Measurements from ENCODE around the gene MRPL48.

The MRPL48 gene

GRCh38 chr11:73789279-73789670, 1.6 kb downstream of the MRPL48 start:
- Histone ChIP-seq H3K4me3 (ENCODE audit: low read depth, low read length) (no peak overlapping the region), H2BK120ac (ENCODE audit: insufficient read depth, low read length, poor library complexity) (no peak overlapping the region), H3K9me3 (ENCODE audit: insufficient read depth, low read depth, low read length) (no peaks in the 10 kb centered on the region), H4K91ac (ENCODE audit: low read depth, low read length) (no peak overlapping the region), H3K79me2 (ENCODE audit: control insufficient read depth, insufficient read depth, low read length, poor library complexity) (peaks cover 2% of the 10 kb centered on the region), H4K12ac (ENCODE audit: low read depth, low read length) (no peak overlapping the region), H3K23ac (ENCODE audit: low read length) (no peak overlapping the region), H3K79me1 (ENCODE audit: low read length) (peaks cover 3% of the 10 kb centered on the region), H3K36me3 (ENCODE audit: control insufficient read depth in 1 of 2, insufficient read depth in 2 of 2, low read length in 2 of 2) (no peaks in the 10 kb centered on the region), H3K14ac (ENCODE audit: low read length) (no peak overlapping the region), H2AFZ (ENCODE audit: insufficient read depth, low read length, poor library complexity) (no peak overlapping the region), H3K27me3 (ENCODE audit: insufficient read depth, low read length) (no peaks in the 10 kb centered on the region), H3K4me1 (ENCODE audit: control insufficient read depth in 1 of 2, insufficient read depth in 2 of 2, low read length in 2 of 2) (peaks cover 0 to 4% of the 10 kb centered on the region in 2 experiments), H2BK5ac (ENCODE audit: low read depth, low read length, poor library complexity) (no peak overlapping the region), H3K4ac (ENCODE audit: low read depth, low read length) (no peak overlapping the region), H3K9ac (ENCODE audit: low read length) (no peak overlapping the region), H3K4me2 (ENCODE audit: low read length) (no peak overlapping the region), H2AK5ac (ENCODE audit: low read length) (no peak overlapping the region), H2BK12ac (ENCODE audit: low read length) (no peak overlapping the region), H3K27ac (ENCODE audit: low read depth, low read length) (no peak overlapping the region), H4K8ac (ENCODE audit: low read depth, low read length) (no peak overlapping the region), H3K18ac (ENCODE audit: low read length) (no peak overlapping the region)
- no CpG with 5 or more reads among the region's 5 CpGs for WGBS (ENCODE audit: extremely low coverage, insufficient coverage, insufficient read length)
- no peak for DNase-seq

GRCh38 chr11:73792584-73792983, 4.9 kb downstream of the MRPL48 start:
- H3K79me2 ChIP-seq (ENCODE audit: control insufficient read depth, insufficient read depth, low read length, poor library complexity): peaks cover 2% of the 10 kb centered on the region
- no peak overlapping the region for H2BK12ac ChIP-seq (ENCODE audit: low read length)
- no peak overlapping the region for H3K4me3 ChIP-seq (ENCODE audit: low read depth, low read length)
- no peak overlapping the region for H3K4ac ChIP-seq (ENCODE audit: low read depth, low read length)
- no peak overlapping the region for H3K27ac ChIP-seq (ENCODE audit: low read depth, low read length)
- H4K12ac ChIP-seq (ENCODE audit: low read depth, low read length): no peak overlapping the region
- no peak overlapping the region for H3K9ac ChIP-seq (ENCODE audit: low read length)
- H3K4me2 ChIP-seq (ENCODE audit: low read length): no peak overlapping the region
- H2BK5ac ChIP-seq (ENCODE audit: low read depth, low read length, poor library complexity): no peak overlapping the region
- no peak overlapping the region for H3K14ac ChIP-seq (ENCODE audit: low read length)
- H2AFZ ChIP-seq (ENCODE audit: insufficient read depth, low read length, poor library complexity): no peak overlapping the region
- no peaks in the 10 kb centered on the region for H3K9me3 ChIP-seq (ENCODE audit: insufficient read depth, low read depth, low read length)
- H2BK120ac ChIP-seq (ENCODE audit: insufficient read depth, low read length, poor library complexity): no peak overlapping the region
- H3K36me3 ChIP-seq (ENCODE audit: control insufficient read depth in 1 of 2, insufficient read depth in 2 of 2, low read length in 2 of 2): peaks cover 5 to 10% of the 10 kb centered on the region in 2 experiments
- H3K23ac ChIP-seq (ENCODE audit: low read length): no peak overlapping the region
- H4K91ac ChIP-seq (ENCODE audit: low read depth, low read length): no peak overlapping the region
- H4K8ac ChIP-seq (ENCODE audit: low read depth, low read length): no peak overlapping the region
- no peak overlapping the region for H3K18ac ChIP-seq (ENCODE audit: low read length)
- no peak overlapping the region for H2AK5ac ChIP-seq (ENCODE audit: low read length)
- H3K27me3 ChIP-seq (ENCODE audit: insufficient read depth, low read length): no peaks in the 10 kb centered on the region
- no peaks in the 10 kb centered on the region for H3K4me1 ChIP-seq (ENCODE audit: control insufficient read depth in 1 of 2, insufficient read depth in 2 of 2, low read length in 2 of 2)
- peaks cover 3% of the 10 kb centered on the region for H3K79me1 ChIP-seq (ENCODE audit: low read length)
- DNase-seq: no peak

DNA sequence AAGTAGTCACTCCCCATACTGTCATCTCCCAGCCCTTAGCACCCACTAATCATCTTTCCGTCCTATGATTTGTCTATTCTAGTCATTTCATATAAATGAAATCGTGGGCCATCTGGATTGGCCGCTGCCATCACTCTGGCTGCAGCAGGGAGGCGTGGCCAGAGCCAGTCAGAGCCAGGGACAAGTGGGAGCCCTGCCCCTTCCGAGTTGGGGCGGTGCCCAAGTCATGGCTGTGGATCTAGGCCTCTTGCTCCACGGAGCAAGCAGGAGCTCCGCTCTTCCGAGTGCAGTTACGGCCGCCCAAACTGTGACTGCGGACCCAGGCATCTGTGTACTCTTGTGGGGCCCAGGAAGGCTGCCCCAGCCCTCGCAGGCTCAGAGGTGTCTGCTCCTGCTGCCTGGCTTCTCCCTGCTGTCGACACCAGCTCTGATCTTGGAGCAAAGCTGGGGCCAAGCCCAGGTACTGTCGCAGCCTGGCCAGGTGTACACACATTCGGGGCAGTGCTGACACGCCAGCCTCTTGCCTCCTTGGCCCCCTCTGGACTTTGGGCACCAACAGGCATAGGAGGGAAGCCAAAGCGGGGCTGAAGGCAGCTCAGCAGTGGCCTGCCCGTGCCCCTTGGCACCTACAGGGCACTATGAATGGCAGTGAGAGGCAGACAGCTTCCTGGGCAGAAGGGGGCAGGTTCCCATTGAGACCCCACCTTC, 8.4 kb downstream of the MRPL48 start:
- Histone ChIP-seq H3K79me2 (ENCODE audit: control insufficient read depth, insufficient read depth, low read length, poor library complexity) (no peaks in the 10 kb centered on the region), H3K18ac (ENCODE audit: low read length) (no peak overlapping the region), H4K91ac (ENCODE audit: low read depth, low read length) (no peak overlapping the region), H3K23ac (ENCODE audit: low read length) (no peak overlapping the region), H3K27me3 (ENCODE audit: insufficient read depth, low read length) (no peaks in the 10 kb centered on the region), H3K4me1 (ENCODE audit: control insufficient read depth in 1 of 2, insufficient read depth in 2 of 2, low read length in 2 of 2) (no peaks in the 10 kb centered on the region), H2BK12ac (ENCODE audit: low read length) (no peak overlapping the region), H2BK120ac (ENCODE audit: insufficient read depth, low read length, poor library complexity) (no peak overlapping the region), H3K14ac (ENCODE audit: low read length) (no peak overlapping the region), H2AFZ (ENCODE audit: insufficient read depth, low read length, poor library complexity) (no peak overlapping the region), H3K4me3 (ENCODE audit: low read depth, low read length) (peak overlapping the region; percentile 33), H3K9ac (ENCODE audit: low read length) (no peak overlapping the region), H3K27ac (ENCODE audit: low read depth, low read length) (no peak overlapping the region), H3K36me3 (ENCODE audit: control insufficient read depth in 1 of 2, insufficient read depth in 2 of 2, low read length in 2 of 2) (peaks cover 6 to 11% of the 10 kb centered on the region in 2 experiments), H4K12ac (ENCODE audit: low read depth, low read length) (no peak overlapping the region), H3K9me3 (ENCODE audit: insufficient read depth, low read depth, low read length) (no peaks in the 10 kb centered on the region), H3K79me1 (ENCODE audit: low read length) (no peaks in the 10 kb centered on the region), H2AK5ac (ENCODE audit: low read length) (no peak overlapping the region), H2BK5ac (ENCODE audit: low read depth, low read length, poor library complexity) (no peak overlapping the region), H3K4ac (ENCODE audit: low read depth, low read length) (no peak overlapping the region), H4K8ac (ENCODE audit: low read depth, low read length) (no peak overlapping the region), H3K4me2 (ENCODE audit: low read length) (no peak overlapping the region)
- no peak for DNase-seq
- no CpG with 5 or more reads among the region's 19 CpGs for WGBS (ENCODE audit: extremely low coverage, insufficient coverage, insufficient read length)

DNA sequence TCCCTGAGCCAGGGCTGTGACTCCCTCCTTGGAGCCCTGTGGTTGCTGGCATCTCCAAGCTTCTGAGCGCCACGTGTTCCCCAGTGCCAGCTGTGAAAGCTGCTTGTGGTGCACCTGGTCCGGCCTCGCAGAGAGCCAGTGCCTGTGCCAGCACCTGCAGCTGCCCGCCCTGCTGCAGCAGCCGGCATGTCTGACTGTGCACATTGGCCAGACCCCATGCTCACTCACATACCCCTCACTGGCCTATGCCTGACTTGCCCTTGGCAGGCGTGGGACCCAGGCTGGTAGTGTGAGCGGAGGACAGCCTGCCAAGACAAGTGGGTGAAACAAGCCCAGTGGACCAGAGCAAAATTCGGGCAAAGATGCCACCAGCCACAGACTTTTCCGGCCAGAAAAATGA, 9.8 kb downstream of the MRPL48 start:
- no peak overlapping the region for H3K4me2 ChIP-seq (ENCODE audit: low read length)
- no peaks in the 10 kb centered on the region for H3K9me3 ChIP-seq (ENCODE audit: insufficient read depth, low read depth, low read length)
- H3K4me1 ChIP-seq (ENCODE audit: control insufficient read depth in 1 of 2, insufficient read depth in 2 of 2, low read length in 2 of 2): no peaks in the 10 kb centered on the region
- DNase-seq: no peak
- no peak overlapping the region for H3K4ac ChIP-seq (ENCODE audit: low read depth, low read length)
- H3K9ac ChIP-seq (ENCODE audit: low read length): no peak overlapping the region
- H2BK12ac ChIP-seq (ENCODE audit: low read length): no peak overlapping the region
- no peaks in the 10 kb centered on the region for H3K79me1 ChIP-seq (ENCODE audit: low read length)
- no CpG with 5 or more reads among the region's 10 CpGs for WGBS (ENCODE audit: extremely low coverage, insufficient coverage, insufficient read length)
- H3K18ac ChIP-seq (ENCODE audit: low read length): no peak overlapping the region
- no peak overlapping the region for H4K8ac ChIP-seq (ENCODE audit: low read depth, low read length)
- no peak overlapping the region for H3K14ac ChIP-seq (ENCODE audit: low read length)
- peak overlapping the region; percentile 40 for H3K4me3 ChIP-seq (ENCODE audit: low read depth, low read length)
- no peak overlapping the region for H4K12ac ChIP-seq (ENCODE audit: low read depth, low read length)
- H2BK120ac ChIP-seq (ENCODE audit: insufficient read depth, low read length, poor library complexity): no peak overlapping the region
- H2AK5ac ChIP-seq (ENCODE audit: low read length): no peak overlapping the region
- no peaks in the 10 kb centered on the region for H3K27me3 ChIP-seq (ENCODE audit: insufficient read depth, low read length)
- no peak overlapping the region for H2BK5ac ChIP-seq (ENCODE audit: low read depth, low read length, poor library complexity)
- no peak overlapping the region for H2AFZ ChIP-seq (ENCODE audit: insufficient read depth, low read length, poor library complexity)
- peaks cover 6 to 11% of the 10 kb centered on the region in 2 experiments for H3K36me3 ChIP-seq (ENCODE audit: control insufficient read depth in 1 of 2, insufficient read depth in 2 of 2, low read length in 2 of 2)
- H4K91ac ChIP-seq (ENCODE audit: low read depth, low read length): no peak overlapping the region
- no peaks in the 10 kb centered on the region for H3K79me2 ChIP-seq (ENCODE audit: control insufficient read depth, insufficient read depth, low read length, poor library complexity)
- H3K27ac ChIP-seq (ENCODE audit: low read depth, low read length): no peak overlapping the region
- no peak overlapping the region for H3K23ac ChIP-seq (ENCODE audit: low read length)

Measured in trophoblast cell (in vitro differentiated cells and primary cell).